Epithelial cell of proximal tubule (primary cell): ENCODE data around the gene NR3C2. TPM values are rescaled to one million over a fixed set of nuclear protein-coding genes. Genes with fewer than 3 reads are reported as not detected.

ENCODE experiments used
- DNase-seq: peaks from one replicate; pipeline ENCODE4 v3.0.0-alpha.2; 2011; ENCODE audit warnings: low read depth
- H3K4me3 ChIP-seq: 2 replicates; pipeline ENCODE4 v1.5.1; 2011; ENCODE audit warnings: low read depth, mild to moderate bottlenecking, low read length
- total RNA-seq: library from RNA; depleted of rRNA; stranded (reverse); fragments of >200 nt; gene quantifications from 2 replicates; pipeline ENCODE4 v1.2.3, GENCODE V29; 2015
- TF ChIP-seq, protein P1 (sequence below): conservative IDR thresholded peaks from 2 replicates; pipeline ENCODE4 v1.5.1; 2012; ENCODE audit warnings: low read depth, mild to moderate bottlenecking, low read length

NR3C2 gene
- total RNA-seq, 1 donor from 2014 or later, result 0.98 TPM

- no peak for DNase-seq
- H3K4me3 ChIP-seq, result no peak overlapping the region
- TF ChIP-seq, protein P1, sequence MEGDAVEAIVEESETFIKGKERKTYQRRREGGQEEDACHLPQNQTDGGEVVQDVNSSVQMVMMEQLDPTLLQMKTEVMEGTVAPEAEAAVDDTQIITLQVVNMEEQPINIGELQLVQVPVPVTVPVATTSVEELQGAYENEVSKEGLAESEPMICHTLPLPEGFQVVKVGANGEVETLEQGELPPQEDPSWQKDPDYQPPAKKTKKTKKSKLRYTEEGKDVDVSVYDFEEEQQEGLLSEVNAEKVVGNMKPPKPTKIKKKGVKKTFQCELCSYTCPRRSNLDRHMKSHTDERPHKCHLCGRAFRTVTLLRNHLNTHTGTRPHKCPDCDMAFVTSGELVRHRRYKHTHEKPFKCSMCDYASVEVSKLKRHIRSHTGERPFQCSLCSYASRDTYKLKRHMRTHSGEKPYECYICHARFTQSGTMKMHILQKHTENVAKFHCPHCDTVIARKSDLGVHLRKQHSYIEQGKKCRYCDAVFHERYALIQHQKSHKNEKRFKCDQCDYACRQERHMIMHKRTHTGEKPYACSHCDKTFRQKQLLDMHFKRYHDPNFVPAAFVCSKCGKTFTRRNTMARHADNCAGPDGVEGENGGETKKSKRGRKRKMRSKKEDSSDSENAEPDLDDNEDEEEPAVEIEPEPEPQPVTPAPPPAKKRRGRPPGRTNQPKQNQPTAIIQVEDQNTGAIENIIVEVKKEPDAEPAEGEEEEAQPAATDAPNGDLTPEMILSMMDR, result no peak
These were observed 5.7 kb downstream of the NR3C2 start for GRCh38 chr4:148436512-148436911.

DNA sequence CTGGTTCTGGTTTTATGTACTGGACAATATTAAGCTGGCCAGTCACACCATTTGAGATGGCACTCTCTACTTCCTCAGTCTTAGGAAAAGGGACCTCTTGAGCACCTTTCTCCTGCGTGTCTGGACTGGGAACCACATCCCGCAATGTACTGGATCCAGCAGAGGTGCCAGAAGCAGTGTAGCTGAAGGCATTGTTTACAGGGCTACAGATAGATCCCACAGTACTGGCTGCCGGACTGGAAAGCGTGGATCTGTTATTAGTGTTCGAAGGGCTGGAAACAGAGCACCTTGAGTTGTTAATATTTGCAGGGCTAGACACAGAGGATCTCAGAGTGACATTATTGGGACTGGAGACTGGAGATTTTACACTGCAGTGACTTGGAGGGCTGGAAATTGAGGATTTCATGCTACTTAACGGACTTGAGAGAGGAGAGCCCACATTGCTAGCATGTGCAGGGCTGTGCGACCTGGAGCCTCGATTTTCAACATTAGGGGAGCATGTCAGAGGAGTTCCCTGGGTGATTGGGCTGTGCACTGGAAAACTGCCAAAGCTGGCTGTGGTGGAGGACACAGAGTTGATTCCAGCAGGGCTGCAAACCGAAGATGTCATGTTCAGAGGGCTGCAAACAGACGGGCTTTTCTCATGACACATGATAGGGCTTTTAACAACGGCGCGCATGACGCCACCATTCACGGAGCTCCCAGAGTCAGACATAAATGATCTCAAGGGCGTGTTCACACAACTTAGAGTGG is 6.4 kb downstream of the NR3C2 start:
- no peak for DNase-seq
- TF ChIP-seq, protein P1, result no peak
- H3K4me3 ChIP-seq, result no peak overlapping the region

DNA sequence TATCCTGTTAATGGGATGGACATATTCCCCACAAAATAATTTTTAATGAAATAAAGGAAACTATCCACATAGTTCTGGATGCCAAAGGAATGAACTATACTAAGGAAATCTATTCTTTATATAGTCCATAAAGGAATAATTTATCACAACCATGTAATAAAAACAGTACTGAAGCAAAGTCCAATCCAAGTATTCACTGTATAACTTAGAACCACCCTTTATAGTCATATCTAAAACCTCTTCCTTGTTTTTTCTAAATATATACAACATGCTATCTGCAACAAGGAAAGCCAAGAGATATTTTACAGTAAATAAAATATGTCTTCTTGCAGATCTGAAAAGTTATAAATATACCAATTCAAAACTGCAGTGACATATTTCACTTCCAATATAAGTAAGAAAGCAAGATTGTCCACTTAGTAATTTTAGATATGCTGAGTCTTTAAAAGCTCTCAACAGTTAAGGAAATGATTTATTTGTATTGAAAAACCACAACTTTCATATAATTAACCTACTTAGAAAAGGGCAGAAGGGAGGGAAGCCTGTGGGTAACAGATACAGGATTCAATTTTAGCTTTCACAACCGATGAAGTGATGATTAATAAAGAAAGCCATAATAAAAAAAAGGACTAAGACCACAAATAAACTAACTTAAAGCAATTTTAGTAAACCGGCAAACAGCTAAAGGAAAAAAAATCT is 8.0 kb downstream of the NR3C2 start:
- TF ChIP-seq, protein P1, result no peak
- H3K4me3 ChIP-seq, result no peak overlapping the region
- DNase-seq, result no peak

DNA sequence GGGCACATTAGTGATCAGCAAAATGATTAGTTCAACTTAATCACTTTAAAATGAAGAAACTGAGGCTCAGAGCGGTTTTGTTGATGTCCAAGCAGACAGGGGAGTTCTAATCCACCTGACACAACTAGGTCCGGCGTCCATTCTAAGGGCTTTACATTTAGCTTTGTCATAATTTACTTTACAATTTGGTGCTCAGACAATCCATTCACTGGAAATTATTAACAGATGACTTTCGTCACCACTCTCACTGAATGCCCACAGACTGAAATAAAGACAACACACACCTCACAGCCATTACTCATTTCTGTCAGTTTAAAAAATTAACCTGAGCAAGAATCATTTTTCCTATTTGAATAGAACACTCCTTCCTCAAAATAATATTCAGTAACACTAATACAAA is 10.8 kb downstream of the NR3C2 start:
- DNase-seq, result no peak
- H3K4me3 ChIP-seq, result no peak overlapping the region
- TF ChIP-seq, protein P1, result no peak

DNA sequence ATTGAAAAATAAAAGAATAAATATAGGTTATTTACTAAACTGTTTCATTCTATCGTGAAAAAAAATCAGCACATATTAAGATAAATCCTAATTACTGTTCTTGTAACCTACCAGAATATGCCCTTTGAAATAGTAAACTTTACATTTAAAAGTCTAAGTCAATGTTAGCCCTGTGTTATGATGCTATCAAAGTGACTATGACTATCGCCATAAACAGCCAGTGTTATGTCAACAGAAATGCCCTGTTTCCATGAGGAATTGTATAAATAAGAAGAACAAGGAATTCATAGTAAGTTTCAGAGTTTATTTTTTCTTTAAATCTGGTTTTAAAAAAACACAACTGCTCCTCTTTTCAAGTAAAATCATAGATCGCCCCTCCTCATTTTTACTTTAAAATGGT is 11.4 kb downstream of the NR3C2 start:
- DNase-seq, result no peak
- TF ChIP-seq, protein P1, result no peak
- H3K4me3 ChIP-seq, result no peak overlapping the region

GRCh38 chr4:148429206-148429605 is 13.0 kb downstream of the NR3C2 start:
- TF ChIP-seq, protein P1, result no peak
- no peak overlapping the region for H3K4me3 ChIP-seq
- no peak for DNase-seq
